GM12878 (cell line): Measurements from ENCODE around the gene BLOC1S5. TPM values are rescaled to one million over a fixed set of nuclear protein-coding genes. Genes with fewer than 3 reads are reported as not detected.
A peak's percentile ranks its signal among the peaks of the same experiment; 100 is the strongest.

Source experiments
- ATF2 ChIP-seq: IDR thresholded peaks from 2 replicates; pipeline ENCODE4 v1.6.1; 2012; ENCODE audit warnings: low read length, inconsistent platforms
- ATF7 ChIP-seq: fragments of 450-650 bp; IDR thresholded peaks from 2 replicates; pipeline ENCODE4 v1.6.1; 2016; ENCODE audit warnings: low read depth, mild to moderate bottlenecking
- BCL11A ChIP-seq: IDR thresholded peaks from 2 replicates; pipeline ENCODE4 v1.6.1; 2011; ENCODE audit warnings: low read depth, low read length
- BCLAF1 ChIP-seq: fragments of 450-650 bp; IDR thresholded peaks from 2 replicates; pipeline ENCODE4 v1.6.1; 2017; ENCODE audit warnings: antibody characterized with exemption, mild to moderate bottlenecking, moderate library complexity
- BHLHE40 ChIP-seq, 2 experiments: fragments of 450-650 bp in 1 of 2; IDR thresholded peaks; 2 replicates each; pipeline ENCODE4 v1.6.1; 2011 to 2017; ENCODE audit warnings: low read depth in 2 of 2, borderline replicate concordance in 1 of 2, improper control_type of control experiment in 1 of 2, low read length in 1 of 2, mild to moderate bottlenecking in 1 of 2
- CUX1 ChIP-seq: IDR thresholded peaks from 2 replicates; pipeline ENCODE4 v1.6.1; 2012; ENCODE audit warnings: improper control_type of control experiment, low read depth, low read length; ENCODE audit not compliant: insufficient replicate concordance
- E2F8 ChIP-seq: fragments of 450-650 bp; IDR thresholded peaks from 2 replicates; pipeline ENCODE4 v1.6.1; 2018; ENCODE audit warnings: mild to moderate bottlenecking, low read depth, moderate library complexity; ENCODE audit not compliant: partially characterized antibody
- FOXM1 ChIP-seq: IDR thresholded peaks from 2 replicates; pipeline ENCODE4 v1.6.1; 2012; ENCODE audit warnings: low read depth, mild to moderate bottlenecking, inconsistent platforms, low read length, moderate library complexity
- IKZF2 ChIP-seq, 2 experiments: fragments of 450-650 bp; IDR thresholded peaks; 2 replicates each; pipeline ENCODE4 v1.6.1; 2017; ENCODE audit warnings: mild to moderate bottlenecking in 2 of 2, moderate library complexity in 2 of 2
- JUNB ChIP-seq: IDR thresholded peaks from 2 replicates; pipeline ENCODE4 v1.6.1; 2016; ENCODE audit warnings: antibody characterized with exemption, mild to moderate bottlenecking
- POLR2AphosphoS5 ChIP-seq: IDR thresholded peaks from 2 replicates; pipeline ENCODE4 v1.6.1; 2011; ENCODE audit warnings: mild to moderate bottlenecking, low read length, inconsistent platforms
- RUNX3 ChIP-seq: IDR thresholded peaks from 2 replicates; pipeline ENCODE4 v1.6.1; 2012; ENCODE audit warnings: low read length, inconsistent platforms
- SP1 ChIP-seq: IDR thresholded peaks from one replicate; pipeline ENCODE4 v1.6.1; 2011; ENCODE audit warnings: low read depth, low read length
- TBL1XR1 ChIP-seq: IDR thresholded peaks from 2 replicates; pipeline ENCODE4 v1.6.1; 2012; ENCODE audit warnings: low read depth, low read length, improper control_type of control experiment
- TCF7 ChIP-seq: IDR thresholded peaks from 2 replicates; pipeline ENCODE4 v1.6.1; 2014; ENCODE audit warnings: antibody characterized with exemption, borderline replicate concordance
- ZNF24 ChIP-seq: fragments of 450-650 bp; IDR thresholded peaks from 2 replicates; pipeline ENCODE4 v1.6.1; 2017; ENCODE audit warnings: antibody characterized with exemption, mild to moderate bottlenecking
- ZNF384 ChIP-seq: IDR thresholded peaks from 2 replicates; pipeline ENCODE4 v1.6.1; 2012; ENCODE audit warnings: low read depth, mild to moderate bottlenecking, low read length, improper control_type of control experiment, borderline replicate concordance
- polyA plus RNA-seq, 11 experiments: library from polyadenylated mRNA; depleted of rRNA in 4 of 11; unstranded in 6 of 11; stranded (reverse) in 5 of 11; fragments of >200 nt; fragmentation: Nextera tagmentation in 4 of 11; fragmentation: Illumina TruSeq in 1 of 11; extraction: Ambion mirVana in 4 of 11; extraction: Trizol in 1 of 11; gene quantifications; 1 replicate in 1 of 11; 2 replicates in 10 of 11; pipeline versions ENCODE4 v1.2.1 to v1.2.3, GENCODE V29; 2011 to 2016; ENCODE audit warnings: inconsistent platforms in 2 of 11, missing spikeins in 2 of 11, low read depth in 1 of 11
- total RNA-seq, 4 experiments: library from RNA; depleted of rRNA in 3 of 4; stranded (reverse); fragments of >200 nt in 3 of 4; fragmentation: Illumina TruSeq in 1 of 4; extraction: Trizol in 1 of 4; gene quantifications; 2 replicates each; pipeline versions ENCODE4 v1.2.1 to v1.2.3, GENCODE V29; 2013 to 2021

BLOC1S5 gene
- total and polyA plus RNA-seq, 10 of the 15 experiments (the other 5 are each of a cell fraction or from before 2014, with no cell fraction given) = 4.3 to 22.2 (median 16.1) TPM

- TF ChIP-seq ATF7 = no peak
- TF ChIP-seq ATF2 = 0 out of 2 replicates have a peak, but pooled peaks have one; percentile 24
- peak; percentile 75; the same call in 1 of the 2 replicates for TF ChIP-seq RUNX3
- TF ChIP-seq JUNB = no peak
- no peak for TF ChIP-seq BCLAF1
- no peak for TF ChIP-seq TBL1XR1
- no peak for TF ChIP-seq TCF7
- TF ChIP-seq IKZF2 (IDR thresholded peaks at IDR 0.05) = no peak
- TF ChIP-seq ZNF24 = no peak
- no peak for TF ChIP-seq ZNF384
- TF ChIP-seq CUX1 = no peak
- TF ChIP-seq POLR2AphosphoS5 = peak; percentile 68; the same call in 1 of the 2 replicates
- no peak for TF ChIP-seq E2F8
- TF ChIP-seq FOXM1 = no peak
- no peak for TF ChIP-seq BCL11A
- TF ChIP-seq BHLHE40 (IDR thresholded peaks at IDR 0.05; ENCODE audit: borderline replicate concordance in 1 of 2, low read depth in 2 of 2, low read length in 1 of 2) = no peak
- no peak for TF ChIP-seq SP1
Measured at GRCh38 chr6:8064638-8065518, 689 bp upstream of the BLOC1S5 start (continued).
